ENCODE results near the gene ARHGAP6.

The ARHGAP6 gene

GRCh38 chrX:11665168-11666111 is at the start of gene ARHGAP6:
ARHGAP6 (minus strand) TSS chrX:11665920; CDS start chrX:11664828, 1,092 bp downstream.
- DNase-seq, result no peak

- no peak for DNase-seq
These were observed 39.2 kb upstream of the ARHGAP6 start for GRCh38 chrX:11704725-11705495.

- no peak for DNase-seq
These were observed 38.1 kb upstream of the ARHGAP6 start for GRCh38 chrX:11703855-11704254.

- DNase-seq, result no peak
These were observed 37.4 kb upstream of the ARHGAP6 start for GRCh38 chrX:11702965-11703631.

- no peak for DNase-seq
These were observed 36.7 kb upstream of the ARHGAP6 start for GRCh38 chrX:11702420-11702819.

- no peak for DNase-seq
These were observed 33.0 kb upstream of the ARHGAP6 start for GRCh38 chrX:11698702-11699101.

GRCh38 chrX:11688201-11688600 is 22.5 kb upstream of the ARHGAP6 start:
- no peak for DNase-seq

GRCh38 chrX:11687157-11687556 is 21.4 kb upstream of the ARHGAP6 start:
- DNase-seq, result no peak

- no peak for DNase-seq
These were observed 17.3 kb upstream of the ARHGAP6 start for GRCh38 chrX:11683057-11683456.

GRCh38 chrX:11678158-11678557 is 12.4 kb upstream of the ARHGAP6 start:
- no peak for DNase-seq

- DNase-seq, result no peak
These were observed 6.5 kb upstream of the ARHGAP6 start for GRCh38 chrX:11672213-11672612.

GRCh38 chrX:11670316-11670715 is 4.6 kb upstream of the ARHGAP6 start:
- DNase-seq, result no peak

- no peak for DNase-seq
These were observed 1.4 kb upstream of the ARHGAP6 start for GRCh38 chrX:11666952-11667685.

- DNase-seq, result no peak
These were observed 444 bp upstream of the ARHGAP6 start for GRCh38 chrX:11666164-11666563.

- no peak for DNase-seq
These were observed 1.2 kb downstream of the ARHGAP6 start for GRCh38 chrX:11664211-11665167.

- no peak for DNase-seq
These were observed 1.9 kb downstream of the ARHGAP6 start for GRCh38 chrX:11663875-11664210.

GRCh38 chrX:11655282-11656015 is 10.3 kb downstream of the ARHGAP6 start:
- DNase-seq, result no peak

GRCh38 chrX:11648705-11649519 is 16.8 kb downstream of the ARHGAP6 start:
- no peak for DNase-seq

- no peak for DNase-seq
These were observed 18.6 kb downstream of the ARHGAP6 start for GRCh38 chrX:11647138-11647537.
